Measurements from ENCODE around the gene GIGYF1.

GRCh38 chr7:100680576-100681271 is 13.3 kb downstream of the GIGYF1 start:
- TF ChIP-seq POLR2A (IDR thresholded peaks at IDR 0.05) = no peak
- TF ChIP-seq CTCF (IDR thresholded peaks at IDR 0.05) = no peak
